GM19025 (cell line): ENCODE results near the gene TAPBP.

Experiments used
- ATAC-seq: cut with Tn5 transposase; IDR thresholded peaks from one replicate; pipeline ENCODE4 v1.9.1; 2021; ENCODE audit warnings: mild to moderate bottlenecking, low read depth, moderate library complexity; ENCODE audit not compliant: unreplicated experiment

Gene TAPBP

DNA sequence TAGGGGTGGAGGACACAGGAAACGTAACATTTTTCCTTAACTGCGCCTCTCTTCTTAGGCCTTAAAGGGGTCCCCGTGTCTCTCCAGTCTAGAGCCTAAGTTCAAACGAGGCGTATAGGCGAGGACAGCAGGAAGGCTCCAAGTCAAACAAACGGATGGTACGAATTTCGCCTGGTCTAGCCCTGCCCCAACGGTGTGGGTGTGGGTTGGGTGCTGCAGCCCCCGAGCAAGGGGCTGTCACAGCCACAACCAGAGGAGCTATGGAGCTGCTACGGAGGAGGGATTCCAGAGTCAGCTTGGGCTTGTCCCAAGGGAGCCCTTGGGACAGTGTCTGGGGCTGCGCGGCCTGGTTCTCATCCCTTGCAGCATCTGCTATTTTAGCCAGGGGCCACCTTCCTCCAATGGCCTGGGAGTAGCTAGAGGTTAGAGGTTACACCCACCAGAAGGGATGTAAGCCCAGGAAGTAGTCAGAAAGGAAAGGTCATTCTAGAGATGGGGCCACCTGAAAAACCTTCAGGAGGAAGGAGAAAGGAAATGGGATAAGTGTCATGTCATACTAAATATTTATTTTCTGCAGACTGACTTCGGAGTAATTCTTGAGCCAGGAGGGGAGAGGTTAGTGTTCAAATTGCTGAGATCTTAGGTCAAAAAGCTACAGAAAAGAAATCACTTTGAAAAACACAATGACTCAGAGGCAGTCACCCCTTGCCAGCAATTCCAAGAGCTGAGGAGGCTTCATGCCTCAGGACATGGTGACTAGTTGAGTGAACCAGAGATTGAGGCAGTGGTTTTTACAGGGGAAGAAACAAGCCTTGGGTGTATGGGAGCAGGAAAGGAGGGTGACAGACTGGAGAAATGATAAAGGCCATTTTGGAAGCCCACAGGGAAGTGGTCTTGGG lies 63.9 kb downstream of the TAPBP start:
- no peak for ATAC-seq
